Midbrain (tissue), 1 donor: ENCODE data around the gene PRKAG2.
"Not testable (repeated sequence)": the region's sequence is repeated elsewhere in the genome, so short reads cannot be mapped to it uniquely, and the experiment has no call there.

Experiments
- DNase-seq: peaks from one replicate; lab custom pipeline; 2025; lab: John Stamatoyannopoulos, UW

The PRKAG2 gene

DNA sequence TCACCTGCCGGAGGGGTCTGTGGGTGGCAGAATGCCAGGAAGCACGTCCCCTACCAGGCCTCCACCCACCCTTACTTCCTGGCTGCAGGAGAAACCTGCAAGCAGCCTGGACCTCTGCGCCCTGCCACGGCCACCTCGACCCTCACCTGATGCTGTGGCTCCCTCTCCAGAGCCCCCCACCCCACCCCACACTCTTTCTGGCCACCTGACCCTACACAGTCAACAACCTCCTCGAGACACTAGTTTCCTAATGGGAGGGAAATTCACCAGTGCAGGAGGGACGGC is 91.3 kb downstream of the PRKAG2 start:
- no peak for DNase-seq

DNA sequence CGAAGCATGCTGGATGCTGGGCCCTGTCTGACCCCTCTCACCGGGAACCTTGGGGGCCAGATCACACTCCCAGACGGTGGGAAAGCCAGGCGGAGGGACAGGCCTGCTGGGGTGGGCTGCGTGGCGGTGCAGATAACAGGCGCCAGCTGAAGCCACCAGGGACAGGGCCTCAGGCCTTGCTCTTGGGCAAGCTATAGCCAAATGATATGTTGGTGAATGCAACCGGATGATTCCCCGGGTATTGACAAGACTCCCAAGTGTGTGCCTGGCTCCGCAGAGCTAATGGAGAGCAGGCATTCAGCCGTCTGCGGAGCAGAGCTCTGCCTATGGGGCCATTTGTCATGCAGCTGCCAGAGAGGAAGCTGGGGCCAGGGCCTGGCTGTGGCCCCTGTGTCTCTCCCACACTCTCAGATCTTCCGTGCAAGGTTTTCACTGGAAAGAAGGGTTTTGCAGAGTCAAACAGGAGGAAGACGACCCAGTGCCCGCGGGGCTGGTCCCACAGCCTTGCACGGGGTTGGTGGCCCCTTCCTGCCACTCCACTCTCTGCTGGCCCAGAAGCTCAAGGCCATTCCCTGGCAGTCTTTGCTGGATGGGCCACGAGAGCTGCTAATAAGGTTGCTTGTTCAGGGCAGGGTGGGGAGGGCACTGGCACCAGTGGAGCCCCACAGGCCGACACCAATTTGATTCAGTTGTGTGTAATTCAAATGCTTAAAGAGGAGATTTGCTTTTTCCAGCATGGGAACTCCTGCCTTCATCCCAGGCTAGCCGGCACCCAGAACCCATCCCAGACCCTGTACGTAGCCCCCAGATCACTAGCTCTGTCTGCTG is 91.8 kb downstream of the PRKAG2 start:
- DNase-seq: no peak

DNA sequence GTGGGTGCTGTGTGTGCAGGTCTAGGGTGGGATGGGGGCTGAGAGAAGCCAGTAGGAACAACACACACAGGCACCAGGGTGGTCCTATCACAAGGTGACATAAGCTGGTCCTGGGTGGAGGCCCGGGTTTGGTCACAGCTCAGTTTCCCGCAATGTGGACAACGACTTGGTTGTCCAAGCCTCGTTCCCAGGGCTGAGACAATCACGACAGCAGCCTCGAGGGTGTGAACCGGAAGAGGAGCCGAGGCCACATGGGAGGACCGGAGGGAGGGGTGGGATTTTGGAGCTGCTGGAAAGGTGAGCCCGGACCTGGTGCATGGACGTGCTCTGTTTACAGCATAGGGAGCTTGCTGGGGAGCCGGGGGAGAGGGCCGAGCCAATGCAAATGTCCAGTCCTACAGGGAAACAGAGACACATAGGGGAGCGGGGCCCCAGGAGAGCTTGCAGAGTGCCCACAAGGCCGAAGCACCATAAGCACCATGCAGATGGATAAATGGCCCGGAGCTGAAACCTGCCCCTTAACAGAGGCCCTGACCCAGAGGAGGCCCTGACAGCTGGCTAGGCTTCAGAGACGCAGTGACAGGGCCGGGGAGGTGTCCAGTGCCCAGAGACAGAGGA is 92.8 kb downstream of the PRKAG2 start:
- DNase-seq: no peak

DNA sequence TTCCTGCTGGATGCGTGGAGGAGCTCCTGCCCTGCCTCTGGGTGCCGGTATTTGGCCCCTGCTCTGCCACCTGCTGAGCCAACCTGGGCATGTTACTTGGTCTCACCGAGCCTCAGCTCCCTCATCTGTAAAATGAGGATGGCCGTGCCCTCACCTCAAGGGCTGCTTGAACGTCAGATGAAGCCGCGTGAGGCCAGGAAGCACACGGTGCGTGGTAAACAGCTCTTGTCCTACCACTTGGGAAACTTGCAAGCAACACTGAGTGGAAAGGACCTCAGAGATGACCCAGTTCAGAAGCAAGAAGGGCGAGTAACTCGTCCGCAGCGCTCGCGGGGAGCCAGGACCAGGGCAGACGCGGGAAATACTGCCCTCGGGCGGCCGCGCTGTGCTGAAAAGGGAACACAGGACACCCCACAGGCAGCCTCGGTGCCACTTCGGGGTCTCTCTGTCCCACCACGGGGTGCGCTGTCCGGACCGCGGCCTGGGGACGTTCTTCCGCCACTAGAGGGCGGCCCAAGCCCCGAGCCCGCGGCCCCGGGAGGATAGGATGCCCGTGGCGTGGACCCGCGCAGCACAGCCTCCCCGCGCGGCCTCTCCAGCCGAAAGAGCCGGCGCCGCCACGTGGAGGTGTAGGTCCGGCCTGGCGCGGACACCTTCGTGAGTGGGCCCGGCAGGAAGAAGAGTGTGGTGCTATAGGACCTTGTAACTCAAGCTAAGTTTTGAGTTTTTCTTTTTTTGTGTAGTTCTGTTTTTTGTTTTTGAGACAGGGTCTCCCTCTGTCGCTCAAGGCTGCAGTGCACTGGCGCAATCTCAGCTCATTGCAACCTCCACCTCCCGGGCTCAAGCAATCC is 94.1 kb downstream of the PRKAG2 start:
- peak; percentile 68 for DNase-seq

DNA sequence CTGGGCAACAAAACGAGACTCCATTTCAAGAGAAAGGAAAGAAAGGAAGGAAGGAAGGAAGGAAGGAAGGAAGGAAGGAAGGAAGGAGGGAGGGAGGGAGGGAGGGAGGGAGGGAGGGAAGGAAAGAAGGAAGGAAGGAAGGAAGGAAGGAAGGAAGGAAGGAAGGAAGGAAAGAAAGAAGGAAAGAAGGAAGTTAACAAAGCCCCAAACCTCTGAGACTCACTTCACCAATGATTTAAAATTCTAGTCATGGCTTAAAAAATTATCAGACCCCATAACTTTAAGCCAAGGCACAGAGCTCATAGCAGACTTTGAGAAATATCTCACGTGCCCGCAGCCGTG is 94.7 kb downstream of the PRKAG2 start:
- not testable (repeated sequence) for DNase-seq

DNA sequence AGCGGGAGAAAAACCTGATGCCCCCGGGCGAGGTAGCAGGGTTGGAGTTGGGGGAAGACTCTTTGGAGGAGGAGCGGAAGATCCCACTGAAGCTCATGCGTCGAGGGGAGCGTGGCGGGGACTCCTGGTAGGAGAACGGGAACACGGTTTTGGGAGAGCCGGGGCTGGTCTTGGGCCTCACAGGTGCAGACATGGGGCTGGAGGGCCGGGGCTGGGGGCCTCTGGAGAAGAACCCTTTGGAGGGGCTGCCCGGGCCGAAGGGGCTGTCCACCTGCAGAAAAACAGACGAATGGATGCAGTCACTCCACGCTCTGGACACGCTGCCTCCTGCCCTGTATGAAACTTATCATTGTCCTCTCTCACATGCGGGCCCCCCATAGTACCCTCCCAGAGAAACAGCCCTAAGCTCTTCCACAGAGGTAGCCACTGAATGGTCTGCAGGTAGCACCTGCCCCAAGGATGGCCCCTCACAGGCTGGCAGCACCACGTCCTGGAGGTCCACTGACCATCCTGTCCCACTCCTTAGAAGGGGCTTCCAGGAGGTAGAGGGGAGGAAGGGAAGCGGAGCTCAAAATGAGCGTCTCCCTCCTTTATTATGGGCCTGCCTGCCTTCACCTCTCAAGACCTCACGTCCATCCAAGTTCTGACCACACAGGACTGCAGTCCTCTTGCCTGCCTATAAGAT is 95.6 kb downstream of the PRKAG2 start:
- no peak for DNase-seq

DNA sequence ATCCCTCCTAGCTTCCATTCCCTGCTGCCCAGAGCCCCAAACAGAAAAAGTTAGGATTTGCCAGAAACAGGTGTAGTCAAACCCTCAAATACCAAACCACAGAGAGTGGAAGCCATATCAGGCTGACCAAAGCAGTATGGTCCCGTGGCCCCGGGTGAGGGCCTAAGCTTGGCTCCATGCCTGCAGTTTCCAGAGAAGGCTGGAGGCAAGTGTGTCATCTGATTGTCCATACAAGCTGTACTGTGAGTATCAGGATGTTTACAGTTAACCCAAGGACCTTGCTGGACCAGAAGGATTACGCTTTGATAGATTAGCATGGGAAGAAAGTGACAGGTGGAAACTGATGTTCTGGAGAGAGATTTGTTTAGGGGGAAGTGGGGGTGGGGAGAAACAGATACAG is 96.3 kb downstream of the PRKAG2 start:
- no peak for DNase-seq

DNA sequence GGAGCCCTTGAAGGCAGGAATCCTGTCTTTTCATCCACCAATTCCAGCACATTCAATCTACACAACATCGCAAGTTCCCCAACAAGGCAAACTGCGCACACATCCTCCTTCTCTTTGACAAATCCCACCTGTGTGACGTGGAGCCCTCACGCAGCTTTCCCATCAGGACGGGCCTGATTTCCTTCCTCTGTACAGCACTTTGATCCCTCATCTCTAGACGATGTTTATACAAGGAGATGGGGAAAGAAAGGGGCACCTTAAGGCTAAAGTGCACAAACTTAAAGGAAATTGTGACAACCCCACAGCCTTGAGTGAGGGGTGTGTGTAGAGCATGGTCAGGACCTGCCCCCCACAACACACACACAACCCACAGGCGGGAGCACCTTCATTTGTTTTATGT is 97.2 kb downstream of the PRKAG2 start:
- DNase-seq: no peak

DNA sequence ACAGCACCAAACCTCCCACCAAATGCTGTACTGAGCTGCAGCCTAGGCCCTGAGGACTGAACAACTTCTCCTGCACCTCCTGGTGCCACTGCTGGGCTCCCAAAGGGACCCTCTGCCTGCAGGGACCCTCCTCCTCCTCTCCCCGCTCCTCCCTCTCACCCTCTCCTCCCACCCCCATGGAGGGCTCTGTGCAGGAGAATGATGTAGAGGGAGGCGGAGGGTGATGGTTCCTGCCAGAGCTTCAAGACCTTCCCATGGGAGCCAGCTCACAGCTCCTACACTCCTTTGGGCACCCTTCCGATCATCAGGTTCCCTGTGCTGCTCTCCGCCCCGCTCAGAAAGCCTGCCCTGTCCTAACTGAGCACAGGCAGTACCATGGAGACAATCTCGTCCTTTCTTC is 97.7 kb downstream of the PRKAG2 start:
- DNase-seq: no peak

DNA sequence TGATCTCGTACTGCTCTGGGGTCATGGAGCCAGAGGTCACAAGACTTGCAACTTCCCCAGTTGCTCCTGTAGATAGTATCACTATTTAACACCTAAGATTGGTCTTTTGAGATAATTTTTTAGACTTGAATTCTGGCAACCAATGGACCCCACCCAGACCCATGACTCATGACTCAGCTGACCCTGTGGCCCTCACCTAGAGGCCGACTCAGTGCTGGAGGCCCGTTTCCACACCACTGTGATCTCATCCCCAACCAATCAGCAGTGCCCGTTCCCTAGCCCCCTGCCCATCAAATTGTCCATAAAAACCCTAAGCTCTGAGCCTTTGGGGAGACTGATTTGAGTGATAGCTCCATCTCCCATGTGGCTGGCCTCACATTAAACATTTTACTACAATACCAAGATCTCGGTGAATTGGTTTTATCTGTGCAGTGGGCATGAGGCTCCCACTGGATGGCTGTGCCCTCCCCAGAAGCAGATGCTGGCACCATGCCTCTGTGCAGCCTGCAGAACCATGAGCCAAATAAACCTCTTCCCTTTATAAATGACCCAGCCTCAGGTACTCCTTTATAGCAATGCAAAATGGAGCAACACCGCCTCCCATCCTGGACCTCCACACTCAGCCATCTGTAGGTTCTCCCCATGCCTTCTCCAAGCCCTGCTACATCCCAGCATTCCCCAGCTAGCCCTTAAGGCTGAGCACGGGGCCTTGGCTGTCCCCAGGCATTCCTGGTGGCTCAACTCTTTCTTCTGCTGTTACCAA is 98.8 kb downstream of the PRKAG2 start:
- DNase-seq: no peak

DNA sequence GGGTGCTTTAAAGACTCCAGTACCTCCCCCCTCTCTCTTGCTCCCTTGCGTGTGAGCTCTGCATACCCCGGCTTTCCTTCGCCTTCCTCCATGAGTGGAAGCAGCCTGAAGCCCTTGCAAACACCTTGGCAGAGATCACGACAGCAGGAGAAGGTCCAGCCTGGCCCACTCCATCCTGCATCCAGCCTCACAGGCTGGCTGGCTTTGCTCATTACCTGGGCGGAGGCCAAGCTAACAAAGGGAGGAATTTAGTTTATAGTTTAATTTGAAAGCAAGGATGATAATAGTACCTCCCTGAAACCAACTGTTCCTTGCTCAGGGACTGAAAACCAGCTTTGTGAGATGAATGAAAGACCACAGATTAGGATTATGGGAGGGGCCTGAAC is 99.4 kb downstream of the PRKAG2 start:
- no peak for DNase-seq

DNA sequence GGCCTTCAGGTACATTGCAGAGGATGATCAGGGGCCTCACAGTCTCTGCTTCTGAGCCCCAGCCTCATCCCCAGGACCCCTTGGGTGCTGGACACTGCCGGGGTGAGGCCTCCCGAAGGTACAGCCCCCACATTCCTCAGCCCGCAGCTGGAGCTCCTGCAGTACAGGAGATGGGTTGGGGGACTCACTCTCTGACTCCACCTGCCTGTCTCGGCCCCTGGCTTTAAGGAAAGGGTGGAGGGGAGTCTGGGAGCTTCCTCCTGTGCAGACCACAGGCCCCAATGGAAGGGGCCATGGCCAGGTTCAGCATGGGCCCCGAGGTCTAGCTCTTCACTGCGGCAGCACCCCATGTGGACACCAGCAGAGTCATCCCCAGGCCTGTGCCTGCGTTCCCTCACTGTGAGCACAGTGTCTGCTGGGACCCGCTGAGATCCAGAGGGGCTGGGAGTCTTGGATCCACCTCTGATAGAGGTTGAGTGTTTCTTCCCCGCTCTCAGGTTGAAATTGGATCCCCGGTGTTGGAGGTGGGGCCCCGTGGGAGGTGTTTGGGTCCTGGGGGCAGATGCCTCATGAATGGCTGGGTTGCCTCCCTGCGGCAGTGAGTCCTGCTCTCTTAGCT is 99.9 kb downstream of the PRKAG2 start:
- DNase-seq: no peak

DNA sequence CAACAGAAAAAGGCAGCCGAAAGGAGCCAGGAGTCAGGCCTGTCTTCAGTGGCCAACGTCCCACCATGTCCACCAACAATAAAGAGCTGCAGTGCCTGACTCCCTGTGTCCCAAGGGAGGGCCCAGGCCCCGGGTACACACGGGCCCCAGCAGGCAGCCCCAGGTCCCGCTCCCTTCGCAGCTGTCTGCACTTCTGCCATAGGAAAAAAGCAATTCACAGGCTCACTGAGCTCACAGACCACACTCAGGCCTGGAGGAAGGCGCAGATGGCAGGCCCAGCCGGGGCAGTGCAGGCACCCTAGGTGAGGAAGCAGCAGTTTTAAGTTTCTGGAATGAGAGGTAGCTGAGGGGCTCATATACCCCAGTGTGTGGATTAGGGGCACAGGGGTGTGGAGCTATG is 100.5 kb downstream of the PRKAG2 start:
- DNase-seq: no peak

DNA sequence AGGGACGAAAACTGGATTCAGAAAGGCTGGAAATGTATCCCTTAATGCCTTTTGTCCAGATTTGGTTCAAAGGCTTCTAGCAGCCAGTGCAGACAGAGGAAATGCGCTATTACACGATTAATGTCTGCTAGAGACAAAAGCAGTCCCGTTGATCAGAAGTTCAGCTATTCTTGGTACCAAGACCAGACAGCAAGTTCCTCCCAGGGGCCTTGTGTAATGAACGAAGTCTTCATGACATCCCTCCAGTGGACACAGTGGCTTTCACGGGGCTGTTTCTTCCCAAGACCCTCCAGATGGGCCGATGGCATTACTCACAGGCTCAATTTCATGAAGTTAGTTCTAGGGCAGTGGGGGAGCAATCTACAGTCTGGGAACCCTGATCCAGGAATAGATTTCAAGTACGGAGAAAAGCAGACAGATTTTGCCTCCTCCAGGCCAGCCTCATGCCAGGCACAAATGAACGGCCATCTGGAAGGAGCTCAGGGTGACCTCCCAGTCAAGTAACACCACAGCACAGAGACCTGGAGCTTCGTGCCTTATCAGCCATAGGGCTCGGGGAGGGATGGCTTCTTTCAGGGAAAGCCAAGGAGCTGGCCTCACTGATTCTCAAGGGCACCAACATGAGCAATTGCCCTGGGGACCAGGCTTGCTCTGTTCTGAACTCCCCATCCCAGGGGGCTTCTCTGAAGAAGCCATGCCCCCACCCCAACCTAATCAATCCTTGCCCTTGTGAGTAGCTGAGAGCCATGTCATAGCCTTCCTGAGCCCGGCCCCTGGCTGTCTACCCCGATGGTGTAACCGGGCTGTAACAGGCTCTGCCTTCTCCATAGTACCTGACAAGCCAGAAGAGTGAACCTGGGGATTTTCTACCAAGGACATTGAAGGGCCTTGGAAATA is 101.1 kb downstream of the PRKAG2 start:
- DNase-seq: no peak

DNA sequence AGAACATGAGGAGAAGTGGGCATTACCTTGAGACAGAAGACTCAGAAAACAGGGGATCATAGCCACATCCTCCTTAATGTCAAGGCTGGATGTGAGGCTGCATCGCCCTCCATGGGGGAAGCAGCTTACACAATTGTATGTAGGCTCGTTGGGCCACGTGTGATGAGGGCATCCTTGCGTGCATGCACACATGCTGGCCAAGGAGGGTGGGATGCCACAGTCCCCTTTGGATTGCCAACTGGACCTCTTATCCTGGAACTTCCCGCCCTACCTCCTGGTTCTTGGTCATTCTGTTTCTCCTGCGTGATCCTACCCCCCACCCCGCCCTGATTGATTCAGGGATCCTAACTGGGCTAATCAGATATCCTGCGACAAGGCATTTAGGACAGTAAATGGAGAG is 102.0 kb downstream of the PRKAG2 start:
- no peak for DNase-seq

DNA sequence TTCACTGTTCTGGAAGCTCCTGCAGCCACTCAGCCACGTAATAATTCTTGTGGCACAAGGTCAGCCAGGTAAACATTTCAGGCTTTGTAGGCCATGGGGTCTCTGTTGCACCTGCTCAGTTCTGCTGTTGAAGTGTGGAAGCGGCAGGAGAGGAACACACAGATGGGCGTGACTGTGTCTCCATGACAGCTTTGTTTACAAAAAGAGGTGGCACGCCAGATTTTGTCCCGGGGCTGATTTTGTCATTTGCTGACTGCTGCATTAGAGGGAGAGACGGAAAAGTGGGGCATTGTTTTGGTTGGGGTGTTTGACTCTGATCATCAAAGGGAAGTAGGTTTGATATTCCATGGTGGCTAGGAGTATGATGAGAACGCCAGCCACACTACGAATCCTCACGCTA is 103.1 kb downstream of the PRKAG2 start:
- DNase-seq: no peak

DNA sequence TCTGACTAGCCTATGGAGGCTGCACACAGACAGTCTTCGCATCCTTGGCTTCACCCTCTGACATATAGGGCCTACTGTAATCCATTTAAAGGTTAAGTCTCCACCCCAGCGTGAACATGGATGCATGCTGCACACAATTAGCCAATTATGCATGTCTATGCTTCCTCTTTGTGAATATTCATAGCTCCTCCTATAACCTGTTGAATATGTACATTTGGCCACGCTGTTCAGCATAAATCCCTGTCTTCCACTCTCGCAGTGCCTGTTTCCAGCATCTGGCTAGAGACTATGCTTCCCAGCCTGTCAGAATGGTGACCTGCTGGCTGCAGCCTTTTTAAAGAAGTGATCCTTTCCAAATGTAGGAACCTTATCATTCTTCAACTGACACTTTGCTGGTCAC is 106.7 kb downstream of the PRKAG2 start:
- DNase-seq: no peak

DNA sequence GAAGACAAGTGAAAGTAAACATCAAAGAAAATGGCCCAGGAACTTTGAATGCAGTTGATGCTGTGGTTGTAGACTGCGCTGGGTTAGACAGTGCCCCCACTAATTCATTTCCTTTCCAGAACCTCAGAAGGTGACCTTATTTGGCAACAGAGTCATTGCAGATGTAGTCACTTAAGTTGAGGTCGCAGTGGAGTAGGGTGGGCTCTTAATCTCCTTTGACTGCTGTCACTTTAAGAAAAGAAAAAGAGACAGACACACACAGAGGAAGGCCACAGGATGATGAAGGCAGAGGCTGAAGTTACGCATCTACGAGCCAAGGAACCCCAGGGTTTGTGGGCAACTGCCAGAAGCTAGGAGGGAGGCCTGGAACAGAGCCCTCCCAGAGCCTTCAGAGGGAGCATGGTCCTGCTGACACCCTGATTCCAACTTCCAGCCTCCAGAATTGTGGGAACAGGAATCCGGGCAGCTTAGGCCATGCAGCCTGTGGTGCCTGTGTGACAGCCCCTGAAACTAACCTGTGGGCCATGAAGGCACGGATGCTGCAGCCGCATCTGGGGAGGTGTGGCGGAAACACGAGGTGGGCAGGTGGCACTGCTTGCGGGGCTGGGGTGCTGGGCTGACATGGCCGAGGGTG is 107.6 kb downstream of the PRKAG2 start:
- DNase-seq: no peak

DNA sequence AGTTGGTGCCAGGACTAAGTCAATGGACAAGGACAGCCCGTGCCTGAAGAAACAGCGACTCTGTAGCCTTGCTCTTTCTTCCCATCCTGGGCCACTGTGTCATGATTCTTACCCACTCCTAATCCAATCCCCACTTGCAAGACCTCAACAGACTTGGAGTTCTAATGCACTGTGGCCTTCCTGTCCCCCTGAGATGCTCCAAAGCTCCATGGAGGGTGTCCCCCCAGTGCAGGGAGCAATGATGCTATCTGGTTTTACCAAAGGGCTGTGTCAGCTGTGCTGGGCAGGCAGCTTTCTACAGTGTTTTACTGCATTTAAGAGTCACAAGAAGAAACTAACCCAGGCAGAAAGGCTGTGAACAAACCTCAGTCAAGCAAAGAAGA is 108.1 kb downstream of the PRKAG2 start:
- no peak for DNase-seq

DNA sequence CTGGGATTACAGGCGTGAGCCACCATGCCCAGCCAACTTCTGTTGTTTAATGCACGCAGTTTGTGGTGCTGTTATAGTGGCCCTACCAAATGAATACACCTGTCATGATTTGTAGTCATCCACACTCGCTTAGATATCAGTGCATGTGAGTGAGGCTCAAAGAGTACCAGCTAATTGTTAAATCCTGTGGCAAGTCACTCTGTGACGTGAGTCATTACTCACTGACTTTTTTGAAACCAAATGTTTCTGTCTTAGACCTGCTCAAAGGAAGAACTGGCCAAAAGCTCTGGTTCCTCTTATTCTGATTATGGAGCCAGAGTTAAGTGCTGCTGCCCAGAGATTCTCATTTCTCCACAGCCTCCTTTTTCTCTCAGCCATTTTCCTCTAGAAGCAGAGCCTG is 109.4 kb downstream of the PRKAG2 start:
- DNase-seq: no peak
